Measurements from ENCODE around the gene ROCK2. TPM values are rescaled to one million over a fixed set of nuclear protein-coding genes. Genes with fewer than 3 reads are reported as not detected.

ROCK2 gene
- total and polyA plus RNA-seq, 9 of the 15 experiments (the other 6 are each of a cell fraction or from before 2014, with no cell fraction given) = 4.9 to 30.6 (median 14.3) TPM

DNA sequence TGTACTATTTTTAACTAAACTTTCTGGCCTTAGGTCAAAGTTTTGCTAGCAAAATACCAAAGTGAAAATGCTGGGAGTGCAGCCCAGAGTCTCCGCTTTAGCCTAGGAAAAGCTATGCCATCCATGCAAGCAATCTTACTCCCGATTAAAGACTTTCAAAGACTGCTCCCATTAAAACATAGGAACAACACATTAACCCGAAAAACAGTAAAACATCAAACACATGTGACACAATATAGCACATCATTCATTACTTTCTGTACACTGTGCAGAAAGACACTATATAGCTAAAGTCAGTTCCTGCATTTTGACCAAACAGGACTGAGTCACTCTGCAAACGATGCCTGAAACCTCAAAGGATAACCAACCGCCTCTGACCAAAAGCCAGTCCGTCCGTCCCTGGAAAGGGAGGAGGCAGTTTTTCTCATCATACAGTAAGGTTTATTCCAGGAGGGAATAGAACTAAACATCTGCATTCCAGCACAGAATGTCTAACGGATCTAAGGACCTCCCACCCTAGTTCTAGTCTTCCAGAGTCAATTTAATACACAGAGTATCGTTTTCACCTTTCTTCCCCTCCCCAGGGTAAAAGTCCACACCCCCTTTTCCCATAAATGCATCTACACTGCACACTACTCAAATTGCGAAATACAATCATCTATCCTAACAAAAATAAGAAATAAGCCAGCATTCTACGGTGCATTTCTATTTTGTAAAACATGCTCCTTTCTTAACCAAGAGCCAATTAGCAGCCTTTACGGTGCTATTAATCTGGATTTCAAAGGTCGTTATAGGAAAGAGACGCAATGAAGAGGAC lies 1.7 kb downstream of the ROCK2 start (continued):
- no peak for TF ChIP-seq PHF20 (IDR thresholded peaks at IDR 0.05; ENCODE audit: partially characterized antibody)
- no peak for TF ChIP-seq ELF1 (tag; IDR thresholded peaks at IDR 0.05)
- TF ChIP-seq LCOR (CRISPR knock-in tag; IDR thresholded peaks at IDR 0.05) = peak; percentile 73; the same call in 1 of the 2 replicates
- TF ChIP-seq POLR2A (conservative IDR thresholded peaks at IDR 0.05) = no peak
- TF ChIP-seq, protein P1, sequence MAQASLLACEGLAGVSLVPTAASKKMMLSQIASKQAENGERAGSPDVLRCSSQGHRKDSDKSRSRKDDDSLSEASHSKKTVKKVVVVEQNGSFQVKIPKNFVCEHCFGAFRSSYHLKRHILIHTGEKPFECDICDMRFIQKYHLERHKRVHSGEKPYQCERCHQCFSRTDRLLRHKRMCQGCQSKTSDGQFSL (CRISPR knock-in tag; IDR thresholded peaks at IDR 0.05) = no peak
- TF ChIP-seq, protein P1 (tag; IDR thresholded peaks at IDR 0.05) = no peak
- no peak for TF ChIP-seq GABPB1 (CRISPR knock-in tag; IDR thresholded peaks at IDR 0.05)
- TF ChIP-seq XRCC4 (IDR thresholded peaks at IDR 0.05; ENCODE audit: extremely low read depth, insufficient read depth, insufficient read length) = no peak
- no peak for TF ChIP-seq TOE1 (IDR thresholded peaks at IDR 0.05; ENCODE audit: borderline replicate concordance)
- TF ChIP-seq TOE1 (CRISPR knock-in tag; IDR thresholded peaks at IDR 0.05; ENCODE audit: borderline replicate concordance, low read depth) = no peak
- TF ChIP-seq, protein P2, sequence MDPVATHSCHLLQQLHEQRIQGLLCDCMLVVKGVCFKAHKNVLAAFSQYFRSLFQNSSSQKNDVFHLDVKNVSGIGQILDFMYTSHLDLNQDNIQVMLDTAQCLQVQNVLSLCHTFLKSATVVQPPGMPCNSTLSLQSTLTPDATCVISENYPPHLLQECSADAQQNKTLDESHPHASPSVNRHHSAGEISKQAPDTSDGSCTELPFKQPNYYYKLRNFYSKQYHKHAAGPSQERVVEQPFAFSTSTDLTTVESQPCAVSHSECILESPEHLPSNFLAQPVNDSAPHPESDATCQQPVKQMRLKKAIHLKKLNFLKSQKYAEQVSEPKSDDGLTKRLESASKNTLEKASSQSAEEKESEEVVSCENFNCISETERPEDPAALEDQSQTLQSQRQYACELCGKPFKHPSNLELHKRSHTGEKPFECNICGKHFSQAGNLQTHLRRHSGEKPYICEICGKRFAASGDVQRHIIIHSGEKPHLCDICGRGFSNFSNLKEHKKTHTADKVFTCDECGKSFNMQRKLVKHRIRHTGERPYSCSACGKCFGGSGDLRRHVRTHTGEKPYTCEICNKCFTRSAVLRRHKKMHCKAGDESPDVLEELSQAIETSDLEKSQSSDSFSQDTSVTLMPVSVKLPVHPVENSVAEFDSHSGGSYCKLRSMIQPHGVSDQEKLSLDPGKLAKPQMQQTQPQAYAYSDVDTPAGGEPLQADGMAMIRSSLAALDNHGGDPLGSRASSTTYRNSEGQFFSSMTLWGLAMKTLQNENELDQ (CRISPR knock-in tag; IDR thresholded peaks at IDR 0.05; ENCODE audit: borderline replicate concordance) = no peak
- 0 out of 4 replicates have a peak, but pooled peaks of 1 of the 2 experiments have one; percentile 23 for TF ChIP-seq RCOR1 (IDR thresholded peaks at IDR 0.05; ENCODE audit: borderline replicate concordance in 1 of 2, low read depth in 2 of 2, low read length in 2 of 2)
- TF ChIP-seq, protein P3, sequence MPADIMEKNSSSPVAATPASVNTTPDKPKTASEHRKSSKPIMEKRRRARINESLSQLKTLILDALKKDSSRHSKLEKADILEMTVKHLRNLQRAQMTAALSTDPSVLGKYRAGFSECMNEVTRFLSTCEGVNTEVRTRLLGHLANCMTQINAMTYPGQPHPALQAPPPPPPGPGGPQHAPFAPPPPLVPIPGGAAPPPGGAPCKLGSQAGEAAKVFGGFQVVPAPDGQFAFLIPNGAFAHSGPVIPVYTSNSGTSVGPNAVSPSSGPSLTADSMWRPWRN (IDR thresholded peaks at IDR 0.05; ENCODE audit: low read depth) = no peak
- TF ChIP-seq FOXA3 (CRISPR knock-in tag; conservative IDR thresholded peaks at IDR 0.05 in 1 of 2, IDR thresholded peaks at IDR 0.05 in 1 of 2) = peak; percentile 25 to 31; a peak in 1 of 4 replicates
- TF ChIP-seq PHF21A (IDR thresholded peaks at IDR 0.05; ENCODE audit: borderline replicate concordance, low read depth) = peak; percentile 87; the same call in 1 of the 2 replicates
- TF ChIP-seq ZNF263 (CRISPR knock-in tag; IDR thresholded peaks at IDR 0.05; ENCODE audit: borderline replicate concordance) = peak; percentile 26; the same call in 1 of the 2 replicates
- TF ChIP-seq, protein P4, sequence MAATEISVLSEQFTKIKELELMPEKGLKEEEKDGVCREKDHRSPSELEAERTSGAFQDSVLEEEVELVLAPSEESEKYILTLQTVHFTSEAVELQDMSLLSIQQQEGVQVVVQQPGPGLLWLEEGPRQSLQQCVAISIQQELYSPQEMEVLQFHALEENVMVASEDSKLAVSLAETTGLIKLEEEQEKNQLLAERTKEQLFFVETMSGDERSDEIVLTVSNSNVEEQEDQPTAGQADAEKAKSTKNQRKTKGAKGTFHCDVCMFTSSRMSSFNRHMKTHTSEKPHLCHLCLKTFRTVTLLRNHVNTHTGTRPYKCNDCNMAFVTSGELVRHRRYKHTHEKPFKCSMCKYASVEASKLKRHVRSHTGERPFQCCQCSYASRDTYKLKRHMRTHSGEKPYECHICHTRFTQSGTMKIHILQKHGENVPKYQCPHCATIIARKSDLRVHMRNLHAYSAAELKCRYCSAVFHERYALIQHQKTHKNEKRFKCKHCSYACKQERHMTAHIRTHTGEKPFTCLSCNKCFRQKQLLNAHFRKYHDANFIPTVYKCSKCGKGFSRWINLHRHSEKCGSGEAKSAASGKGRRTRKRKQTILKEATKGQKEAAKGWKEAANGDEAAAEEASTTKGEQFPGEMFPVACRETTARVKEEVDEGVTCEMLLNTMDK (IDR thresholded peaks at IDR 0.05; ENCODE audit: borderline replicate concordance, insufficient read depth, low read depth, low read length, poor library complexity, severe bottlenecking) = no peak
- TF ChIP-seq MEF2D (tag; conservative IDR thresholded peaks at IDR 0.05; ENCODE audit: low read depth) = no peak
- TF ChIP-seq ZNF274 (IDR thresholded peaks at IDR 0.05; ENCODE audit: borderline replicate concordance, low read depth, low read length) = no peak
- TF ChIP-seq NCOR1 (IDR thresholded peaks at IDR 0.05) = peak; percentile 24; the same call in 1 of the 2 replicates
